HL-60 (cell line): ENCODE data around the gene NFIA.
"Not testable (repeated sequence)": the region's sequence is repeated elsewhere in the genome, so short reads cannot be mapped to it uniquely, and the experiment has no call there.

Source experiments
- DNase-seq, 2 experiments: peaks; one replicate each; pipeline ENCODE4 v3.0.0-alpha.2; 2010 to 2020; ENCODE audit warnings: low read depth in 1 of 2, low spot score in 1 of 2
- H3K27ac ChIP-seq: fragments of 250-450 bp; sonication (Bioruptor Pico); replicated peaks from 2 replicates; pipeline ENCODE4 v1.5.1; 2020; ENCODE audit warnings: mild to moderate bottlenecking, moderate library complexity
- H3K27me3 ChIP-seq: fragments of 250-450 bp; sonication (Bioruptor Pico); 2 replicates; pipeline ENCODE4 v1.5.1; 2021; ENCODE audit warnings: mild to moderate bottlenecking, moderate library complexity; ENCODE audit not compliant: insufficient read depth, poor library complexity, severe bottlenecking
- H3K4me3 ChIP-seq: replicated peaks from 2 replicates; pipeline ENCODE4 v1.5.1; 2011; ENCODE audit warnings: mild to moderate bottlenecking, control low read depth, low read length; ENCODE audit not compliant: insufficient read depth
- GABPA ChIP-seq: IDR thresholded peaks from 2 replicates; pipeline ENCODE4 v1.6.1; 2012; ENCODE audit warnings: low read depth
- POLR2AphosphoS5 ChIP-seq: IDR thresholded peaks from 2 replicates; pipeline ENCODE4 v1.6.1; 2012; ENCODE audit warnings: low read depth
- SPI1 ChIP-seq: IDR thresholded peaks from 2 replicates; pipeline ENCODE4 v1.6.1; 2012; ENCODE audit warnings: low read depth, mild to moderate bottlenecking, borderline replicate concordance
- TF ChIP-seq, protein P1 (sequence below): IDR thresholded peaks from one replicate; pipeline ENCODE4 v1.5.1; 2011; ENCODE audit warnings: low read length, control low read depth, inconsistent platforms; ENCODE audit not compliant: insufficient read depth
- TF ChIP-seq, protein P2 (sequence below): IDR thresholded peaks from 2 replicates; pipeline ENCODE4 v1.6.1; 2012; ENCODE audit warnings: low read depth; ENCODE audit not compliant: insufficient replicate concordance

Gene NFIA

DNA sequence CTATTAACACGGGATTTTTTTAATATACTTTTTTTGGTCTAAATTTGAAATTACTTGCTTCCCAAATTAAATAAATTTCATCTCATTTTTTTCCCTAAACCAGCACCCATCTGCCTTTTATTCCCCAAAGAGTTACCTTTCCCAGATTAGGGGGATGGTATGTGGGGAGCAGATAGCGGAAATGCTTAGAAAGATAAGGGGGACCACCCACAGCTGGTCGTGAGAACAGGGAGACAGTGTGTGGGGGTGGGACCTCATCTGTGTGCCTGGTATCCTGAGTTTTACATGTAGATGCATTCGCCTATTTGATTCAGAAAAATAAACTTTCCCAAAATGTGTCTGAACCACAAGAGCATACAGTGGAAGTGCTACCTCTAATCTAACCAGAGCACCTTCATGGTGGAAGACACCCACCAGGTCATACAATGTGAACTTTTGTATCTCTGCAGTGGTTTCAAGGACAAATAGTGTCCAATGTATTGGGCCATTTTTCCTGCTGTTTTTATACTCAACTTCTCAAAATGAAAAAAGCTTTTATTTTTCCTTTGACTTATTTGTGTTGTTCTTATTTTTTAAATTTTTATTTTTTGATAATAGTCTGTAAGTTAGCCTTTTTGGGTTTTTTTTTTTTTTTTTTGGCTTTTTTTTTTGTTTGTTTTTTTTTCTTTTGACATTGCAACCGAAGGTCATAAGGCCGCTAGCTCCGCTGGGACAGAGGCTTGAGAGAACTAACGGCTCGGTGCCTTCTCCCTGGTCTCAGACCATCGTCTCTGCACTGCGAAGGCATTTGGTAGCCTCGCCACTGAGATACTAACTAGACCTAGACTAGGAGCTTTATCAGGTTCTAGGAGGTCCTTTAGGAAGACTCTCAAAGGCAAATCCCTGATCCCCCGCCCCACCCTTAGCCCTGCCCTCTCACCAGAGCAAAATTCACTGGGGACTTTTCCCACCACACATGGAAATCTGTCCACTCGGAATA lies 379.3 kb downstream of the NFIA start:
- no peak for DNase-seq
- Histone ChIP-seq H3K27ac (no peak overlapping the region), H3K4me3 (no peak overlapping the region), H3K27me3 (no peaks in the 10 kb centered on the region)
- no peak for TF ChIP-seq GABPA
- no peak for TF ChIP-seq POLR2AphosphoS5
- TF ChIP-seq, protein P1, sequence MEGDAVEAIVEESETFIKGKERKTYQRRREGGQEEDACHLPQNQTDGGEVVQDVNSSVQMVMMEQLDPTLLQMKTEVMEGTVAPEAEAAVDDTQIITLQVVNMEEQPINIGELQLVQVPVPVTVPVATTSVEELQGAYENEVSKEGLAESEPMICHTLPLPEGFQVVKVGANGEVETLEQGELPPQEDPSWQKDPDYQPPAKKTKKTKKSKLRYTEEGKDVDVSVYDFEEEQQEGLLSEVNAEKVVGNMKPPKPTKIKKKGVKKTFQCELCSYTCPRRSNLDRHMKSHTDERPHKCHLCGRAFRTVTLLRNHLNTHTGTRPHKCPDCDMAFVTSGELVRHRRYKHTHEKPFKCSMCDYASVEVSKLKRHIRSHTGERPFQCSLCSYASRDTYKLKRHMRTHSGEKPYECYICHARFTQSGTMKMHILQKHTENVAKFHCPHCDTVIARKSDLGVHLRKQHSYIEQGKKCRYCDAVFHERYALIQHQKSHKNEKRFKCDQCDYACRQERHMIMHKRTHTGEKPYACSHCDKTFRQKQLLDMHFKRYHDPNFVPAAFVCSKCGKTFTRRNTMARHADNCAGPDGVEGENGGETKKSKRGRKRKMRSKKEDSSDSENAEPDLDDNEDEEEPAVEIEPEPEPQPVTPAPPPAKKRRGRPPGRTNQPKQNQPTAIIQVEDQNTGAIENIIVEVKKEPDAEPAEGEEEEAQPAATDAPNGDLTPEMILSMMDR = no peak
- TF ChIP-seq SPI1 = no peak
- TF ChIP-seq, protein P2, sequence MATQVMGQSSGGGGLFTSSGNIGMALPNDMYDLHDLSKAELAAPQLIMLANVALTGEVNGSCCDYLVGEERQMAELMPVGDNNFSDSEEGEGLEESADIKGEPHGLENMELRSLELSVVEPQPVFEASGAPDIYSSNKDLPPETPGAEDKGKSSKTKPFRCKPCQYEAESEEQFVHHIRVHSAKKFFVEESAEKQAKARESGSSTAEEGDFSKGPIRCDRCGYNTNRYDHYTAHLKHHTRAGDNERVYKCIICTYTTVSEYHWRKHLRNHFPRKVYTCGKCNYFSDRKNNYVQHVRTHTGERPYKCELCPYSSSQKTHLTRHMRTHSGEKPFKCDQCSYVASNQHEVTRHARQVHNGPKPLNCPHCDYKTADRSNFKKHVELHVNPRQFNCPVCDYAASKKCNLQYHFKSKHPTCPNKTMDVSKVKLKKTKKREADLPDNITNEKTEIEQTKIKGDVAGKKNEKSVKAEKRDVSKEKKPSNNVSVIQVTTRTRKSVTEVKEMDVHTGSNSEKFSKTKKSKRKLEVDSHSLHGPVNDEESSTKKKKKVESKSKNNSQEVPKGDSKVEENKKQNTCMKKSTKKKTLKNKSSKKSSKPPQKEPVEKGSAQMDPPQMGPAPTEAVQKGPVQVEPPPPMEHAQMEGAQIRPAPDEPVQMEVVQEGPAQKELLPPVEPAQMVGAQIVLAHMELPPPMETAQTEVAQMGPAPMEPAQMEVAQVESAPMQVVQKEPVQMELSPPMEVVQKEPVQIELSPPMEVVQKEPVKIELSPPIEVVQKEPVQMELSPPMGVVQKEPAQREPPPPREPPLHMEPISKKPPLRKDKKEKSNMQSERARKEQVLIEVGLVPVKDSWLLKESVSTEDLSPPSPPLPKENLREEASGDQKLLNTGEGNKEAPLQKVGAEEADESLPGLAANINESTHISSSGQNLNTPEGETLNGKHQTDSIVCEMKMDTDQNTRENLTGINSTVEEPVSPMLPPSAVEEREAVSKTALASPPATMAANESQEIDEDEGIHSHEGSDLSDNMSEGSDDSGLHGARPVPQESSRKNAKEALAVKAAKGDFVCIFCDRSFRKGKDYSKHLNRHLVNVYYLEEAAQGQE = no peak

DNA sequence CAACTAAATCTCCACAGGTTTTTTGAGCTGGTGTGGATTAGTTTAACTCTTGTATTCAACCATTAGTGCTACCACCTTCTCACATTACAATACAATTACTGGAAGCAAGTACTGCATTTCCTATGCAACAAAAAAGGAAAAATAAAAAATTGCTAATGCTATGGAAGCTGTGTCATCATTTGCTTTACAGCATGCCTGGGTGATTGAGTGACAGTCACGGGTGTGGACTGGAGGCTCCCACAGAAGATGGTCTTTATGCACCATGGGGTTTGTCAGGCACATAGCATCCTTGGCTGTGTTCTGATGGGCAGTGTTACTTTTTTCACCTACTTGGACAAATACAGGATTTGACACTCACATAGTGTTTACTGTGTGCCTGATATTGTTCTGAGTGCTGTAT lies 380.3 kb downstream of the NFIA start:
- Histone ChIP-seq H3K4me3 (no peak overlapping the region), H3K27me3 (no peaks in the 10 kb centered on the region), H3K27ac (no peak overlapping the region)
- no peak for DNase-seq
- TF ChIP-seq SPI1 = no peak
- TF ChIP-seq, protein P2 = no peak
- TF ChIP-seq POLR2AphosphoS5 = no peak
- TF ChIP-seq, protein P1 = no peak
- TF ChIP-seq GABPA = no peak

DNA sequence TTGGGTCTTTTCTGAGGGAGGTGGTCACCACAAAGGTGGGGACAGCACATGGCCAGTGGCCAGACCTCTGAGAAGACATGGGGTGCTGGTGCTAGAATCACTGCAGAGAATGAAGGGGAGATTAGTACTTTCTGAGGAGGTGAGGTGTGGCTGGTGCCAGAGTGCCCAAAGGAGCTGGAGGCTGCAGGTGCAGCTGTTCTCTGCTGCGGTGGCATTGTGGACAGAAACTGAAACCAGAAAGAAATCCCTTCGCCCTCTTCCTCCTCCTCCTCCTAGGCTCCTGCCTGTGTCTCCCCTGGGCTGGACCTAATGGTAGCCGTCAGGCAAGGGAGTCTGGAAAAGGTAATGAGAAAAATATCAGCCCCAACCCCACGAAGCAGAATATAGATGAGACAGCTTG lies 380.9 kb downstream of the NFIA start:
- no peak for TF ChIP-seq GABPA
- TF ChIP-seq, protein P1 = no peak
- no peak for DNase-seq

DNA sequence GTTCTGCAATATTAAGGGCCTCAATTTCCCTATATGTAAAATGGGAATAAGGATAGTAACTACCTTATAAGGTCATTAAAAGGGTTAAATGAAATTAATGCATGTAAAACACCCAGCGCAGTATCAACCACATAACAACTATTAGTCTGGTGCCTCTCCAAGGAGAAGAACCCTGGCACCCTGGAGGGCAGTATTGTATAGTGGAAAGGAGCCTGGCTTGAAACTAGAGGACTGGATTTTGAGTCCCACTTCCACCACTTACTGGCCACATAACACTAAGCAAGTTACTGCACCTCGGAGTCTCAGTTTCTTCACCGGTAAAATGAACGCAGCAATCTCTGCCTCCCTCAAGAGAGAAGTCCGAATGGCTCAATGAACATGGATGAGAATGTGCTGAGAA lies 385.5 kb downstream of the NFIA start:
- H3K27me3 ChIP-seq, DNase-seq: not testable (repeated sequence)

More for the DNA sequence above, 380.9 kb downstream of the NFIA start:
- Histone ChIP-seq H3K27me3 (no peaks in the 10 kb centered on the region), H3K27ac (no peak overlapping the region), H3K4me3 (no peak overlapping the region)

More for the DNA sequence above, 385.5 kb downstream of the NFIA start:
- not testable (repeated sequence) for H3K4me3 ChIP-seq, H3K27ac ChIP-seq
